ENCODE data around the gene C16orf95. TPM values are rescaled to one million over a fixed set of nuclear protein-coding genes. Genes with fewer than 3 reads are reported as not detected.

C16orf95 gene
- polyA plus RNA-seq, 1 donor: 3.3 TPM

Other genes with a start within 250 kb of the C16orf95 start
- 18.3 TPM for gene FBXO31, start 66.4 kb upstream of the C16orf95 start, polyA plus RNA-seq
- gene MAP1LC3B, start 74.9 kb upstream of the C16orf95 start, polyA plus RNA-seq: 44.7 TPM
- 40.9 TPM for gene ZCCHC14, start 175.6 kb upstream of the C16orf95 start, polyA plus RNA-seq

Data from large intestine (tissue), 1 donor.